Mucosa of descending colon (tissue), 3 donors: Measurements from ENCODE around the gene ARHGEF11. TPM values are rescaled to one million over a fixed set of nuclear protein-coding genes. Genes with fewer than 3 reads are reported as not detected.

Source experiments
- ATAC-seq: fragments of 200-7000 bp; cut with Tn5 transposase; one replicate; pipeline ENCODE4 v1.9.1; 2020; ENCODE audit warnings: mild to moderate bottlenecking, moderate library complexity
- DNase-seq, 3 donors: peaks; one replicate each; pipeline ENCODE4 v3.0.0-alpha.2; 2020
- H3K36me3 ChIP-seq: fragments of 200-600 bp; one replicate; pipeline ENCODE4 v1.8.0; 2021; ENCODE audit warnings: low read depth, mild to moderate bottlenecking
- H3K4me1 ChIP-seq: fragments of 200-600 bp; one replicate; pipeline ENCODE4 v1.8.0; 2021; ENCODE audit warnings: low read depth, mild to moderate bottlenecking
- H3K4me3 ChIP-seq: fragments of 200-600 bp; one replicate; pipeline ENCODE4 v1.8.0; 2021; ENCODE audit warnings: mild to moderate bottlenecking
- H3K9me3 ChIP-seq: fragments of 200-600 bp; one replicate; pipeline ENCODE4 v1.8.0; 2021; ENCODE audit warnings: mild to moderate bottlenecking
- CTCF ChIP-seq: fragments of 200-600 bp; IDR thresholded peaks from one replicate; pipeline ENCODE4 v1.8.0; 2022; ENCODE audit warnings: antibody characterized with exemption, mild to moderate bottlenecking
- intact Hi-C, 2 donors: fragments of 100-400 bp; cut with DNase I in 1 of 2; cut with micrococcal nuclease in 1 of 2; formaldehyde crosslinking; loops; one replicate each; pipeline versions ENCODE4 v1.11.0 to v1.11.1; 2022; cut with DNase I, micrococcal nuclease
- total RNA-seq, 3 donors: library from RNA; stranded (reverse); fragmentation: NEBNext Ultra II Directional in 2 of 3; extraction: Animal tissue kit (Norgen Biotek cat#: 25700) in 2 of 3; gene quantifications; one replicate each; pipeline versions ENCODE4 v1.2.1 to v1.2.4, GENCODE V29; 2021 to 2023
- donor health status: DM: no; HTN: no; CAD: no; lungs with moderate emphysema.
- donor health status: DM: no; HTN: no; CAD: no.
- donor health status: DM: no; HTN: yes; CAD: no.

The ARHGEF11 gene
- total RNA-seq, 3 donors from 2014 or later: 47.7 to 75.1 (median 60.0) TPM

GRCh38 chr1:157091186-157091585 is 45.6 kb upstream of the ARHGEF11 start:
- no peaks in the 10 kb centered on the region for H3K9me3 ChIP-seq
- intact Hi-C loops: loop anchor here in 1 of 2 donors (2.0 kb wide), 1 partner anchor 64 kb away; no protein-coding TSS in a partner anchor
- H3K4me1 ChIP-seq: no peaks in the 10 kb centered on the region
- TF ChIP-seq CTCF: no peak
- DNase-seq (no peak), ATAC-seq (no peak)
- H3K4me3 ChIP-seq: no peak overlapping the region
- no peaks in the 10 kb centered on the region for H3K36me3 ChIP-seq

GRCh38 chr1:157090771-157091170 is 45.2 kb upstream of the ARHGEF11 start:
- Histone ChIP-seq H3K4me3 (no peak overlapping the region), H3K4me1 (no peaks in the 10 kb centered on the region), H3K36me3 (no peaks in the 10 kb centered on the region), H3K9me3 (no peaks in the 10 kb centered on the region)
- ATAC-seq: no peak
- no peak for DNase-seq
- TF ChIP-seq CTCF: no peak
- intact Hi-C loops: loop anchor here (1.0 to 2.0 kb wide), 2 partner anchors 64 to 65 kb away; no protein-coding TSS in a partner anchor

DNA sequence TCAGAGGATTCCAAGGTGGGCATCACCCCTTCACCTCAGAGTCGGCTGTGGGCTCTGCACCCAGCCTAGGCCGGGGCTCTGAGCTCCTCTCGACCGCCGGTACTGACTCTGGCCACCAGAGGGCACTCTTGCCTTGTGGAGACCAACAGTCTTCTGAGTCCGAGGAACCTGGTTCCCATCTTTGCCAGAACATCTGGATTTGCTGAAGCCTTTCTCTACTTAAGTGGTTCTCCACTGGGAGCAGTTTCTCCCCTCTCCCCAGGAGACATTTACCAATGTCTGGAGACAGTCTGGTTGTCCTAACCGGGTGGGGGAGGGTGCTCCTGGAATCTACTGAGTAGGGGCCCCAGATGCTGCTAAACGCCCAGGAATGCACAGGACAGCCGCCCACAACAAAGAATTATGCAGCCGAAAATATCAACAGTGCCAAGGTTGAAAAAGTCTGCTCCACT is 44.7 kb upstream of the ARHGEF11 start:
- Histone ChIP-seq H3K4me1 (no peaks in the 10 kb centered on the region), H3K36me3 (no peaks in the 10 kb centered on the region), H3K4me3 (no peak overlapping the region), H3K9me3 (no peaks in the 10 kb centered on the region)
- DNase-seq (peak; percentile 76 to 94 (median 88)), ATAC-seq (peak; percentile 93)
- peak; percentile 83 for TF ChIP-seq CTCF
- intact Hi-C loops: loop anchor here (1.0 to 2.0 kb wide), 2 partner anchors 65 kb away; no protein-coding TSS in a partner anchor

GRCh38 chr1:157089789-157090188 is 44.2 kb upstream of the ARHGEF11 start:
- Histone ChIP-seq H3K4me3 (no peak overlapping the region), H3K36me3 (no peaks in the 10 kb centered on the region), H3K4me1 (no peaks in the 10 kb centered on the region), H3K9me3 (no peaks in the 10 kb centered on the region)
- TF ChIP-seq CTCF: no peak
- DNase-seq (no peak), ATAC-seq (peak; percentile 24)
- intact Hi-C loops: loop anchor here (1.0 to 2.0 kb wide), 2 partner anchors 65 to 66 kb away; no protein-coding TSS in a partner anchor

DNA sequence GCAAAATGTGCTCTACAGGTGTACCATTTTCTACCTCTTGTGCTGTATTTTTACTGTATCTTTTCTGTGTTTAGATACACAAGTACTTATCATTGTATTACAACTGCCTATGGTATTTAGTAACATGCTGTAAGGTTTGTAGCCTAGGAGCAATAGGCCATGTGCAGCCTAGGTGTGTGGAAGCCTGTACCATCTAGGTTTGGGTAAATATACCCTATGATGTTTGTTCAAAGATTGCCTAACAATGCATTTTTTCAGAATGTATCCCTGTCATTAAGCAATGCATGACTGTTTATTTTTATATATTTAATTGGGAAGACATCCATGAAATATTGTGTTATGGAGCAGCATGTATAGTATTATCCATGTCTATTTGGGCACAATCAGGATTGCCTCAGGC is 43.1 kb upstream of the ARHGEF11 start:
- H3K9me3 ChIP-seq: no peaks in the 10 kb centered on the region
- ATAC-seq: no peak
- H3K4me1 ChIP-seq: no peaks in the 10 kb centered on the region
- no peak overlapping the region for H3K4me3 ChIP-seq
- TF ChIP-seq CTCF: no peak
- no peak for DNase-seq
- H3K36me3 ChIP-seq: no peaks in the 10 kb centered on the region
- intact Hi-C loops: no loop called here

GRCh38 chr1:157087030-157087429 is 41.5 kb upstream of the ARHGEF11 start:
- H3K4me3 ChIP-seq: no peak overlapping the region
- no peaks in the 10 kb centered on the region for H3K4me1 ChIP-seq
- no peaks in the 10 kb centered on the region for H3K9me3 ChIP-seq
- intact Hi-C loops: no loop called here
- no peak for TF ChIP-seq CTCF
- ATAC-seq (no peak), DNase-seq (no peak)
- H3K36me3 ChIP-seq: no peaks in the 10 kb centered on the region
